ENCODE results near the gene SPOCD1.

- TF ChIP-seq RAD21 (IDR thresholded peaks at IDR 0.05), result no peak
- TF ChIP-seq, protein P1, sequence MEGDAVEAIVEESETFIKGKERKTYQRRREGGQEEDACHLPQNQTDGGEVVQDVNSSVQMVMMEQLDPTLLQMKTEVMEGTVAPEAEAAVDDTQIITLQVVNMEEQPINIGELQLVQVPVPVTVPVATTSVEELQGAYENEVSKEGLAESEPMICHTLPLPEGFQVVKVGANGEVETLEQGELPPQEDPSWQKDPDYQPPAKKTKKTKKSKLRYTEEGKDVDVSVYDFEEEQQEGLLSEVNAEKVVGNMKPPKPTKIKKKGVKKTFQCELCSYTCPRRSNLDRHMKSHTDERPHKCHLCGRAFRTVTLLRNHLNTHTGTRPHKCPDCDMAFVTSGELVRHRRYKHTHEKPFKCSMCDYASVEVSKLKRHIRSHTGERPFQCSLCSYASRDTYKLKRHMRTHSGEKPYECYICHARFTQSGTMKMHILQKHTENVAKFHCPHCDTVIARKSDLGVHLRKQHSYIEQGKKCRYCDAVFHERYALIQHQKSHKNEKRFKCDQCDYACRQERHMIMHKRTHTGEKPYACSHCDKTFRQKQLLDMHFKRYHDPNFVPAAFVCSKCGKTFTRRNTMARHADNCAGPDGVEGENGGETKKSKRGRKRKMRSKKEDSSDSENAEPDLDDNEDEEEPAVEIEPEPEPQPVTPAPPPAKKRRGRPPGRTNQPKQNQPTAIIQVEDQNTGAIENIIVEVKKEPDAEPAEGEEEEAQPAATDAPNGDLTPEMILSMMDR (IDR thresholded peaks at IDR 0.05; ENCODE audit: low read depth, low read length, missing input control), result no peak
- TF ChIP-seq, protein P2, sequence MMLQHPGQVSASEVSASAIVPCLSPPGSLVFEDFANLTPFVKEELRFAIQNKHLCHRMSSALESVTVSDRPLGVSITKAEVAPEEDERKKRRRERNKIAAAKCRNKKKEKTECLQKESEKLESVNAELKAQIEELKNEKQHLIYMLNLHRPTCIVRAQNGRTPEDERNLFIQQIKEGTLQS (IDR thresholded peaks at IDR 0.05), result no peak
- no peak for TF ChIP-seq GABPA (IDR thresholded peaks at IDR 0.05 in 1 of 2, conservative IDR thresholded peaks at IDR 0.05 in 1 of 2)
Measured at GRCh38 chr1:31784356-31785019, 31.3 kb downstream of the SPOCD1 start.

Measured in liver (tissue), 3 donors.